Measurements from ENCODE around the gene EEF1AKMT2.

The EEF1AKMT2 gene

DNA sequence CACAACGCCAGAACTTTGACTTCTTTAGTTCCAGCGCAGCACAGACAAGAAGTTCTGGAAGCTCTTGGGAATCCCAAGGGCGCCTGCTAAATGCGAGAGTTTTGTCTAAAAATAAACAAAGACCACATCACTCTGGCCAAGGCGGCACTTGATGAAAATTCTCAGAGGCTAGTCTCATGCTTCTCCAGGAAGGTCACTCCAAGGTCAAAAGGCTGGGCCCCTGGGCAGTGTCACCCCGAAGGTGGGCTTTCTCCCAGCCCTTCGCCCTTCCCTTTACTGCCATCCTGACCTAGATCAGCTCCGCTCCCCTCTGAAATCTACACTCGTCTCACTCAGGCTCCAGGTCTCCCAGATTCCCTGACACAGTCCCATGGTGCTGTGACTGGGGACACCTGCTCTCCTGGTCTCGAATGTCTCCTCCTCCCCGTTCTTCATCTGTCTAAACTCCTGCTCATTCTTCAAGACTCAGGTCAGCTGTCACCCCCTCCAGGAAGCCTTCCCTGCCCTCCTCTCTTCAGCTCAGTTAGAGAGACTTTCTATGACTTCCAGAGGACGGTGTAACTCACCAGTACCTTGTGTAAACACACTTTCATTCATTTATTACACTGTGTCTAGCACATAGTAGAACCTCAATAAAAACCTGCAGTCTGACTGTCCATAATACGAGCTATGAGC is 58.0 kb downstream of the EEF1AKMT2 start:
- Histone ChIP-seq H3K27me3 (ENCODE audit: low read length) (no peaks in the 10 kb centered on the region), H2AFZ (ENCODE audit: low read depth, low read length, severe bottlenecking) (no peak overlapping the region), H3K36me3 (ENCODE audit: low read length) (peaks cover 4% of the 10 kb centered on the region; the same call in 1 of the 2 replicates), H4K20me1 (ENCODE audit: low read depth, low read length) (peaks cover 4% of the 10 kb centered on the region; the same call in 1 of the 2 replicates), H3K79me2 (ENCODE audit: insufficient read depth, low read length) (peaks cover 100% of the 10 kb centered on the region), H3K9me3 (ENCODE audit: insufficient read depth, low read length) (no peaks in the 10 kb centered on the region), H3K27ac (ENCODE audit: low read depth, low read length) (peak overlapping the region; percentile 97), H3K9me2 (replicated peaks; ENCODE audit: insufficient read depth, low read length) (no peaks in the 10 kb centered on the region), H3K4me2 (ENCODE audit: low read depth, low read length, poor library complexity, severe bottlenecking) (peak overlapping the region; percentile 95), H3F3A (ENCODE audit: insufficient read depth) (peaks cover 25% of the 10 kb centered on the region), H3K9ac (ENCODE audit: low read length) (peak overlapping the region; percentile 98), H3K4me3 (ENCODE audit: insufficient read depth, low read length, poor library complexity, severe bottlenecking) (no peak overlapping the region)
- TF ChIP-seq, protein P1, sequence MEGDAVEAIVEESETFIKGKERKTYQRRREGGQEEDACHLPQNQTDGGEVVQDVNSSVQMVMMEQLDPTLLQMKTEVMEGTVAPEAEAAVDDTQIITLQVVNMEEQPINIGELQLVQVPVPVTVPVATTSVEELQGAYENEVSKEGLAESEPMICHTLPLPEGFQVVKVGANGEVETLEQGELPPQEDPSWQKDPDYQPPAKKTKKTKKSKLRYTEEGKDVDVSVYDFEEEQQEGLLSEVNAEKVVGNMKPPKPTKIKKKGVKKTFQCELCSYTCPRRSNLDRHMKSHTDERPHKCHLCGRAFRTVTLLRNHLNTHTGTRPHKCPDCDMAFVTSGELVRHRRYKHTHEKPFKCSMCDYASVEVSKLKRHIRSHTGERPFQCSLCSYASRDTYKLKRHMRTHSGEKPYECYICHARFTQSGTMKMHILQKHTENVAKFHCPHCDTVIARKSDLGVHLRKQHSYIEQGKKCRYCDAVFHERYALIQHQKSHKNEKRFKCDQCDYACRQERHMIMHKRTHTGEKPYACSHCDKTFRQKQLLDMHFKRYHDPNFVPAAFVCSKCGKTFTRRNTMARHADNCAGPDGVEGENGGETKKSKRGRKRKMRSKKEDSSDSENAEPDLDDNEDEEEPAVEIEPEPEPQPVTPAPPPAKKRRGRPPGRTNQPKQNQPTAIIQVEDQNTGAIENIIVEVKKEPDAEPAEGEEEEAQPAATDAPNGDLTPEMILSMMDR (IDR thresholded peaks at IDR 0.05; ENCODE audit: insufficient read depth, low read length, poor library complexity, severe bottlenecking), result no peak
- no peak for TF ChIP-seq EZH2phosphoT487 (conservative IDR thresholded peaks at IDR 0.05; ENCODE audit: low read length)

DNA sequence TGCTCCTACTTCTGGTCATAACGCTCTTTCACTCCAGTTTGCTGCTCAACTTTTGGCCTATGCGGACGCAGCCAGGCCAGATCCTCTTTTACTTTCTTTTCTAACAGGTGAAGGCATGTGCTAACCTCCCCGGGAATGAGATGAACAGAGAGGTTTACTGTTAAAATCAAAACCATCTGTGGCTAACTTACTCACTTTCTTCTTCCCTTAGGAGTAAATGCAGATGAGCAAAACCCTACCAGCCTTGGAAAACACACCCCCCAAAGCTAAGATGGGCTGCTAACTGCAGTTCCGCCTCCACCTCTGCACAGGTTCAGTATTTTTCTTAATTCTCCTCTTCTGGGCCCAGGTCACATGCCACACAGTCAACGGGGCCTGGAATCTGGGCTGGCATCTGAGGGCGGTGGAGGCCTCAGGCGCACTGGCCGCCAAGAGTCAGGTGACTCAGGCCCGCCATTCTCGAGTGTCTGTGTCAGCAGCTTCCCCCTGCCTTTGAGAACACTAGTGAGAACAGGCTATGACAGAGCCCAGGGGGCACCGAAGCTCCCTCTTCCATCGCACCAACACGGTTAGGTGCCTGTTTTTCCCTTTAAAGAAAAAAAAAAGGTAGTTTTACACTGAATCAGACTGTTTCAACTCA is 58.6 kb downstream of the EEF1AKMT2 start:
- Histone ChIP-seq H3K36me3 (ENCODE audit: low read length) (peaks cover 4% of the 10 kb centered on the region; the same call in 1 of the 2 replicates), H2AFZ (ENCODE audit: low read depth, low read length, severe bottlenecking) (no peak overlapping the region)
- TF ChIP-seq, protein P1 (IDR thresholded peaks at IDR 0.05; ENCODE audit: insufficient read depth, low read length, poor library complexity, severe bottlenecking), result no peak
- TF ChIP-seq EZH2phosphoT487 (conservative IDR thresholded peaks at IDR 0.05; ENCODE audit: low read length), result no peak

DNA sequence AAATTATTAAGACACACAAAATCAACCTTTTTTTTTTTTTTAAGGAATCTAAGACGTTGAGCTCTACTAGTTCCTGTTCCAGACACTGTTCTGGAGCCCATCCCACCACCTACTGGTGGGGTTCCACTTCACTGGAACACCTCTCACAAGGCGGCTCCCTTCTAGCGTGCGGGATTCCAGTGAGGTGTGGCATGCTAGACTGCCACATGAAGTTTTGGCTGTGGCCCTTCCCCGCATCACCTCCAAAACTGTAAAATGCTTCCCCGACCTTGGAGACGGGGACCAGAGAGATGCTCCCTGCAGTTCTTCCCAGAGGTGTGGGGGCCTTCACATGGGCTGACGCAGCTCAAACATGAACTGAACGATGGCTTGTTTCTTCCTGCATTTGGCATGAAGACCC is 60.1 kb downstream of the EEF1AKMT2 start:
- peaks cover 100% of the 10 kb centered on the region for H3K79me2 ChIP-seq (ENCODE audit: insufficient read depth, low read length)
- peaks cover 7% of the 10 kb centered on the region; the same call in 1 of the 2 replicates for H4K20me1 ChIP-seq (ENCODE audit: low read depth, low read length)
- H3K9me2 ChIP-seq (replicated peaks; ENCODE audit: insufficient read depth, low read length), result no peaks in the 10 kb centered on the region
- H2AFZ ChIP-seq (ENCODE audit: low read depth, low read length, severe bottlenecking), result no peak overlapping the region
- peak overlapping the region; percentile 16; the same call in 1 of the 2 replicates for H3K27ac ChIP-seq (ENCODE audit: low read depth, low read length)
- peaks cover 4% of the 10 kb centered on the region; the same call in 1 of the 2 replicates for H3K36me3 ChIP-seq (ENCODE audit: low read length)
- H3F3A ChIP-seq (ENCODE audit: insufficient read depth), result peaks cover 25% of the 10 kb centered on the region
- H3K27me3 ChIP-seq (ENCODE audit: low read length), result no peaks in the 10 kb centered on the region
- no peak overlapping the region for H3K4me3 ChIP-seq (ENCODE audit: insufficient read depth, low read length, poor library complexity, severe bottlenecking)
- H3K9ac ChIP-seq (ENCODE audit: low read length), result no peak overlapping the region
- no peaks in the 10 kb centered on the region for H3K9me3 ChIP-seq (ENCODE audit: insufficient read depth, low read length)
- H3K4me2 ChIP-seq (ENCODE audit: low read depth, low read length, poor library complexity, severe bottlenecking), result no peak overlapping the region
- TF ChIP-seq, protein P1 (IDR thresholded peaks at IDR 0.05; ENCODE audit: insufficient read depth, low read length, poor library complexity, severe bottlenecking), result no peak
- no peak for TF ChIP-seq EZH2phosphoT487 (conservative IDR thresholded peaks at IDR 0.05; ENCODE audit: low read length)

More for the DNA sequence above, 58.6 kb downstream of the EEF1AKMT2 start:
- Histone ChIP-seq H3K27ac (ENCODE audit: low read depth, low read length) (peak overlapping the region; percentile 97), H3K4me3 (ENCODE audit: insufficient read depth, low read length, poor library complexity, severe bottlenecking) (no peak overlapping the region), H3K9ac (ENCODE audit: low read length) (peak overlapping the region; percentile 98), H3K9me2 (replicated peaks; ENCODE audit: insufficient read depth, low read length) (no peaks in the 10 kb centered on the region), H3K9me3 (ENCODE audit: insufficient read depth, low read length) (no peaks in the 10 kb centered on the region), H3F3A (ENCODE audit: insufficient read depth) (peaks cover 20% of the 10 kb centered on the region), H3K4me2 (ENCODE audit: low read depth, low read length, poor library complexity, severe bottlenecking) (peak overlapping the region; percentile 95), H4K20me1 (ENCODE audit: low read depth, low read length) (peaks cover 6% of the 10 kb centered on the region; the same call in 1 of the 2 replicates), H3K79me2 (ENCODE audit: insufficient read depth, low read length) (peaks cover 100% of the 10 kb centered on the region), H3K27me3 (ENCODE audit: low read length) (no peaks in the 10 kb centered on the region)

All from SU-DHL-6 (cell line).